T-cell (primary cell): ENCODE results near the gene CLASP1. TPM values are rescaled to one million over a fixed set of nuclear protein-coding genes. Genes with fewer than 3 reads are reported as not detected.
"Not testable (repeated sequence)": the region's sequence is repeated elsewhere in the genome, so short reads cannot be mapped to it uniquely, and the experiment has no call there.

ENCODE experiments used
- ATAC-seq, 4 experiments: fragments of 200-7000 bp in 3 of 4; fragments of 150-1000 bp in 1 of 4; cut with Tn5 transposase; replicated peaks in 1 of 4; 1 replicate in 3 of 4; 2 replicates in 1 of 4; pipeline ENCODE4 v1.10.0; 2021; ENCODE audit warnings: moderate library complexity in 3 of 4, mild to moderate bottlenecking in 2 of 4, moderate number of reproducible peaks in 1 of 4
- CTCF ChIA-PET, 2 donors: fragments of 300-600 bp; sonication (Branson Sonifier 250); formaldehyde crosslinking; loops; one replicate each; lab custom pipeline; 2022; ENCODE audit warnings: antibody characterized with exemption in 2 of 2; lab: Charles Lee
- POLR2A ChIA-PET, 2 donors: fragments of 300-600 bp; sonication (Branson Sonifier 250); formaldehyde crosslinking; loops; one replicate each; lab custom pipeline; 2022; ENCODE audit warnings: antibody characterized with exemption in 2 of 2; lab: Charles Lee
- DNase-seq, 35 experiments: peaks; one replicate each; pipeline versions ENCODE4 v3.0.0 to v3.0.0-alpha.2; 2013 to 2023
- H3K27ac ChIP-seq: one replicate; pipeline ENCODE4 v1.5.1; 2013; ENCODE audit warnings: low read length
- H3K27me3 ChIP-seq, 2 experiments: replicated peaks in 1 of 2; 1 replicate in 1 of 2; 2 replicates in 1 of 2; pipeline versions ENCODE4 v1.6.1 to v1.7.0; 2013; ENCODE audit warnings: low read length in 1 of 2, mixed read lengths in 1 of 2; ENCODE audit not compliant: control insufficient read depth in 2 of 2, insufficient read depth in 2 of 2; ENCODE audit errors: extremely low read depth in 1 of 2
- H3K36me3 ChIP-seq, 2 donors: 1 replicate in 1 of 2; 2 replicates in 1 of 2; pipeline versions ENCODE4 v1.6.1 to v1.7.0; 2013; ENCODE audit warnings: low read length in 1 of 2; ENCODE audit not compliant: control insufficient read depth in 2 of 2, insufficient read depth in 1 of 2; ENCODE audit errors: extremely low read depth in 1 of 2
- H3K4me1 ChIP-seq, 2 experiments: 1 replicate in 1 of 2; 2 replicates in 1 of 2; pipeline versions ENCODE4 v1.6.1 to v1.7.0; 2013; ENCODE audit warnings: low read length in 2 of 2, mixed read lengths in 1 of 2; ENCODE audit not compliant: insufficient read depth in 2 of 2, control insufficient read depth in 1 of 2; ENCODE audit errors: extremely low read depth in 1 of 2
- H3K4me3 ChIP-seq, 2 donors: 1 replicate in 1 of 2; 2 replicates in 1 of 2; pipeline versions ENCODE4 v1.5.1 to v1.7.0; 2013; ENCODE audit warnings: mild to moderate bottlenecking in 2 of 2, low read length in 1 of 2, moderate library complexity in 1 of 2; ENCODE audit not compliant: control insufficient read depth in 1 of 2; ENCODE audit errors: extremely low read depth in 1 of 2
- H3K9me3 ChIP-seq: 2 replicates; pipeline ENCODE4 v1.7.0; 2013
- H3K27ac Mint-ChIP-seq, 2 donors: one replicate each; pipeline ENCODE4 v1.8.0; 2020 to 2021; ENCODE audit warnings: mild to moderate bottlenecking in 2 of 2, mixed read lengths in 2 of 2
- H3K27me3 Mint-ChIP-seq, 2 donors: one replicate each; pipeline ENCODE4 v1.8.0; 2021 to 2022; ENCODE audit warnings: mixed read lengths in 2 of 2
- H3K36me3 Mint-ChIP-seq: one replicate; pipeline ENCODE4 v1.8.0; 2021; ENCODE audit warnings: mixed read lengths
- H3K4me1 Mint-ChIP-seq, 3 donors: one replicate each; pipeline ENCODE4 v1.8.0; 2020 to 2022; ENCODE audit warnings: mixed read lengths in 3 of 3, mild to moderate bottlenecking in 1 of 3
- H3K4me3 Mint-ChIP-seq, 3 donors: one replicate each; pipeline ENCODE4 v1.8.0; 2020 to 2022; ENCODE audit warnings: mild to moderate bottlenecking in 3 of 3, mixed read lengths in 3 of 3, moderate library complexity in 3 of 3
- H3K9me3 Mint-ChIP-seq, 3 donors: one replicate each; pipeline ENCODE4 v1.8.0; 2020 to 2022; ENCODE audit warnings: mixed read lengths in 3 of 3
- WGBS: methylation state at CpG from one replicate; pipeline ENCODE4 v1.1.5; 2013; ENCODE audit warnings: missing lambda C conversion rate; ENCODE audit not compliant: insufficient coverage; 5-methylcytosine and 5-hydroxymethylcytosine counted together
- total RNA-seq, 35 experiments: library from RNA in 6 of 35; stranded (reverse) in 6 of 35; fragments of 120-200 nt in 1 of 35; gene quantifications; one replicate each; pipeline versions ENCODE4 v1.2.1 to v1.2.4 and lab custom pipeline; 2013 to 2026

The CLASP1 gene
- total RNA-seq, 5 donors from 2014 or later (not counting 1 experiment from before 2014, with no cell fraction given), result 57.8 to 72.8 (median 65.1) TPM

- peaks cover 25% of the 10 kb centered on the region for H3K36me3 Mint-ChIP-seq
- H3K4me1 Mint-ChIP-seq, result peaks cover 35 to 55% (median 54%) of the 10 kb centered on the region in 3 donors
- H3K27me3 Mint-ChIP-seq, H3K4me3 Mint-ChIP-seq, H3K4me3 ChIP-seq, ATAC-seq, H3K27me3 ChIP-seq, H3K9me3 ChIP-seq, POLR2A ChIA-PET, DNase-seq, H3K27ac ChIP-seq, H3K27ac Mint-ChIP-seq, H3K4me1 ChIP-seq, H3K36me3 ChIP-seq: not testable (repeated sequence)
- H3K9me3 Mint-ChIP-seq, result peaks cover 0 to 12% (median 2%) of the 10 kb centered on the region in 3 donors
- CTCF ChIA-PET, result interaction anchor here in 1 of 2 donors (0.7 kb wide), 1 partner anchor 1344 kb away, joined by 8 read pairs; no protein-coding TSS in a partner anchor
- no CpG with 5 or more reads among the region's 6 CpGs for WGBS
These were observed 9.4 kb downstream of the CLASP1 start for GRCh38 chr2:121639846-121640245.

DNA sequence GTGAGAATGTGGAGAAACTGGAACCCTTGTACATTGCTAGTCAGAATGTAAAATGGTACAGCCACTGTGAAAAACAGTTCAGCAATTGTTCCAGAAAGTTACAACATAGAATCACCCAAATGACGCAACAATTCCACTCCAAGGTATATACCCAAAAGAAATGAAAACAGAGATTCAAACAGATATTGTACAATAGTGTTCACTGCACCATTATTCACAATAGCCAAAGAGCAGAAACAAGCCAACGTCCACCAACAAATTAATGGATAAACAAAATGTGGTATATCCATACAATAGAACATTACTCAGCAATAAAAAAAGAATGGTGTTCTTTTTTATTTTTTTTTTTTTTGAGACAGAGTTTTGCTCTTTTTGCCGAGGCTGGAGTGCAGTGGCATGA is 10.9 kb downstream of the CLASP1 start:
- Mint-ChIP-seq H3K27ac (no peak overlapping the region), H3K9me3 (peaks cover 0 to 12% (median 2%) of the 10 kb centered on the region in 3 donors), H3K27me3 (no peaks in the 10 kb centered on the region), H3K36me3 (peaks cover 25% of the 10 kb centered on the region), H3K4me1 (peaks cover 35 to 54% (median 53%) of the 10 kb centered on the region in 3 donors), H3K4me3 (no peak overlapping the region)
- ChIA-PET CTCF (no interaction called here), POLR2A (no interaction called here)
- H3K27ac ChIP-seq, result no peak overlapping the region
- peaks cover 6% of the 10 kb centered on the region in 2 experiments for H3K4me1 ChIP-seq
- H3K27me3 ChIP-seq, result no peaks in the 10 kb centered on the region
- H3K4me3 ChIP-seq, result no peak overlapping the region
- ATAC-seq, result no peak
- H3K36me3 ChIP-seq, result no peaks in the 10 kb centered on the region
- WGBS, result no CpG with 5 or more reads among the region's 3 CpGs
- H3K9me3 ChIP-seq, result no peaks in the 10 kb centered on the region
- DNase-seq, result no peak

DNA sequence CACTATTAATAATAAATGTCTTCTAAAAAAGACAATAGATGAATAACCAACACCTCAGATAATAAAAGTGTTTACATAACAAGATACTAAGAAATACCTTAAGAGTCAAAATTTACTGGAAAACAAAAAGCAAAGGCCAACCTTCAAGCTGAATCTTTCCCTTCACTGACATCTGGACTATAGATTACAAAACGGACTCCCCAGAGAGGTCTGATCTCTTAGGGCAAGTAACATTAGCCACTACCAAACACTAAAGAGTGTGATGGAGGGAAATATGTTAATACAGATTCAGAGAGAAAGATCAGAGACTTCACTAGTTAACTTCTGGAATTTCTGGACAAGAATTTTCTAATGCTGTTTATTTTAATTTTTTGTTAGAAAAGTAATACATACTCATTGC is 13.9 kb downstream of the CLASP1 start:
- H3K4me1 Mint-ChIP-seq, result peaks cover 31 to 42% (median 40%) of the 10 kb centered on the region in 3 donors
- POLR2A ChIA-PET, result no interaction called here

GRCh38 chr2:121634354-121635307 is 14.6 kb downstream of the CLASP1 start:
- H3K27ac ChIP-seq, result no peak overlapping the region
- Mint-ChIP-seq H3K27ac (peak overlapping the region; percentile 73 to 78), H3K4me1 (peaks cover 36 to 43% (median 38%) of the 10 kb centered on the region in 3 donors), H3K9me3 (peaks cover 0 to 12% (median 2%) of the 10 kb centered on the region in 3 donors), H3K36me3 (peaks cover 23% of the 10 kb centered on the region), H3K4me3 (peak overlapping the region in 2 of 3 donors; percentile 20 to 38), H3K27me3 (no peaks in the 10 kb centered on the region)
- DNase-seq, result peak in 1 of 35 experiments; percentile 18
- WGBS, result 50% methylated on average over 1 of the region's 6 CpGs
- no peak overlapping the region for H3K4me3 ChIP-seq
- no peaks in the 10 kb centered on the region for H3K36me3 ChIP-seq
- peak in 3 of 4 experiments; percentile 40 to 71 (median 57) for ATAC-seq
- no peaks in the 10 kb centered on the region for H3K27me3 ChIP-seq
- H3K9me3 ChIP-seq, result no peaks in the 10 kb centered on the region
- H3K4me1 ChIP-seq, result peaks cover 6% of the 10 kb centered on the region in 2 experiments
- POLR2A ChIA-PET, result interaction anchor here in 1 of 2 donors (0.6 kb wide), 3 partner anchors 65 to 103 kb away, joined by 3 to 10 read pairs (median 3); no protein-coding TSS in a partner anchor
- CTCF ChIA-PET, result interaction anchor here in 1 of 2 donors (0.7 kb wide), 1 partner anchor 74 kb away, joined by 4 read pairs; no protein-coding TSS in a partner anchor

More for the DNA sequence above, 13.9 kb downstream of the CLASP1 start:
- Mint-ChIP-seq H3K4me3 (no peak overlapping the region), H3K36me3 (peaks cover 25% of the 10 kb centered on the region), H3K27me3 (no peaks in the 10 kb centered on the region), H3K9me3 (peaks cover 0 to 12% (median 2%) of the 10 kb centered on the region in 3 donors), H3K27ac (peak overlapping the region; percentile 73 to 78)
- Histone ChIP-seq H3K27me3 (no peaks in the 10 kb centered on the region), H3K9me3 (no peaks in the 10 kb centered on the region), H3K27ac (no peak overlapping the region), H3K4me1 (peaks cover 6% of the 10 kb centered on the region in 2 experiments), H3K36me3 (no peaks in the 10 kb centered on the region), H3K4me3 (no peak overlapping the region)
- CTCF ChIA-PET, result interaction anchor here in 1 of 2 donors (0.6 kb wide), 1 partner anchor 45 kb away, joined by 3 read pairs; no protein-coding TSS in a partner anchor
- ATAC-seq, result no peak
- no peak for DNase-seq
- WGBS, result no CpG with 5 or more reads among the region's 1 CpG

- H3K27ac ChIP-seq, result no peak overlapping the region
- no peak overlapping the region for H3K4me3 ChIP-seq
- H3K9me3 ChIP-seq, result no peaks in the 10 kb centered on the region
- no peaks in the 10 kb centered on the region for H3K36me3 ChIP-seq
- Mint-ChIP-seq H3K4me3 (no peak overlapping the region), H3K27ac (peak overlapping the region; percentile 28 to 35), H3K27me3 (no peaks in the 10 kb centered on the region), H3K36me3 (peaks cover 22% of the 10 kb centered on the region), H3K4me1 (peaks cover 36 to 45% (median 39%) of the 10 kb centered on the region in 3 donors), H3K9me3 (peaks cover 0 to 12% (median 2%) of the 10 kb centered on the region in 3 donors)
- H3K27me3 ChIP-seq, result no peaks in the 10 kb centered on the region
- WGBS, result 100% methylated on average over 2 of the region's 4 CpGs
- POLR2A ChIA-PET, result no interaction called here
- CTCF ChIA-PET, result interaction anchor here in 1 of 2 donors (0.5 kb wide), 1 partner anchor 956 kb away, joined by 5 read pairs; no protein-coding TSS in a partner anchor
- ATAC-seq (no peak), DNase-seq (no peak)
- peaks cover 6% of the 10 kb centered on the region in 2 experiments for H3K4me1 ChIP-seq
These were observed 15.8 kb downstream of the CLASP1 start for GRCh38 chr2:121633463-121633862.

GRCh38 chr2:121627525-121628050 is 21.7 kb downstream of the CLASP1 start:
- H3K4me1 Mint-ChIP-seq, result peaks cover 21 to 34% (median 27%) of the 10 kb centered on the region in 3 donors
- H3K27ac ChIP-seq, result no peak overlapping the region
- peaks cover 23% of the 10 kb centered on the region for H3K36me3 Mint-ChIP-seq
- no peaks in the 10 kb centered on the region for H3K4me1 ChIP-seq
- no peak overlapping the region for H3K27ac Mint-ChIP-seq
- H3K4me3 Mint-ChIP-seq, result no peak overlapping the region
- no peaks in the 10 kb centered on the region for H3K27me3 Mint-ChIP-seq
- H3K4me3 ChIP-seq, result no peak overlapping the region
- H3K9me3 ChIP-seq, result no peaks in the 10 kb centered on the region
- peaks cover 0 to 5% of the 10 kb centered on the region in 2 donors for H3K36me3 ChIP-seq
- no CpG with 5 or more reads among the region's 4 CpGs for WGBS
- POLR2A ChIA-PET, result interaction anchor here (0.6 to 0.7 kb wide), 3 partner anchors 8 to 211 kb away, joined by 3 to 4 read pairs (median 3); no protein-coding TSS in a partner anchor
- ATAC-seq, result no peak
- H3K9me3 Mint-ChIP-seq, result peaks cover 0 to 6% (median 3%) of the 10 kb centered on the region in 3 donors
- H3K27me3 ChIP-seq, result no peaks in the 10 kb centered on the region
- CTCF ChIA-PET, result no interaction called here
- no peak for DNase-seq
